ENCODE measurements around the gene RTF1.

The RTF1 gene

GRCh38 chr15:41396111-41396510 is 20.8 kb upstream of the RTF1 start:
- H3K36me3 ChIP-seq (ENCODE audit: control insufficient read depth, low read length) = peaks cover 22% of the 10 kb centered on the region
- no peaks in the 10 kb centered on the region for H3K27me3 ChIP-seq (ENCODE audit: control insufficient read depth, low read length)
- H3K4me1 ChIP-seq (ENCODE audit: control insufficient read depth, low read length) = peaks cover 14% of the 10 kb centered on the region
- H3K27ac ChIP-seq (ENCODE audit: low read depth, low read length) = peak overlapping the region; percentile 64
- H3F3A ChIP-seq (ENCODE audit: control insufficient read depth, insufficient read depth) = peaks cover 13% of the 10 kb centered on the region
- peaks cover 8% of the 10 kb centered on the region for H3K79me2 ChIP-seq (ENCODE audit: control insufficient read depth, low read length)
- H3K4me3 ChIP-seq (ENCODE audit: low read length) = peak overlapping the region; percentile 53
- H3K9me2 ChIP-seq (replicated peaks; ENCODE audit: control insufficient read depth, low read length) = no peaks in the 10 kb centered on the region
- H4K20me1 ChIP-seq (ENCODE audit: control insufficient read depth, insufficient read depth, low read depth, low read length) = no peaks in the 10 kb centered on the region
- H3K4me2 ChIP-seq (ENCODE audit: low read length) = peak overlapping the region; percentile 49
- no peaks in the 10 kb centered on the region for H3K9me3 ChIP-seq (ENCODE audit: control insufficient read depth, insufficient read depth, low read length)
- TF ChIP-seq EZH2phosphoT487 (IDR thresholded peaks at IDR 0.05; ENCODE audit: borderline replicate concordance, low read length) (no peak), CTCF (IDR thresholded peaks at IDR 0.05; ENCODE audit: low read depth, low read length, poor library complexity, severe bottlenecking) (no peak)

- no peaks in the 10 kb centered on the region for H3K9me2 ChIP-seq (replicated peaks; ENCODE audit: control insufficient read depth, low read length)
- no peaks in the 10 kb centered on the region for H3K9me3 ChIP-seq (ENCODE audit: control insufficient read depth, insufficient read depth, low read length)
- no peaks in the 10 kb centered on the region for H3K27me3 ChIP-seq (ENCODE audit: control insufficient read depth, low read length)
- H3F3A ChIP-seq (ENCODE audit: control insufficient read depth, insufficient read depth) = no peaks in the 10 kb centered on the region; the same call in 1 of the 2 replicates
- peak overlapping the region; percentile 82 for H3K4me3 ChIP-seq (ENCODE audit: low read length)
- peaks cover 20% of the 10 kb centered on the region for H3K4me1 ChIP-seq (ENCODE audit: control insufficient read depth, low read length)
- TF ChIP-seq CTCF (IDR thresholded peaks at IDR 0.05; ENCODE audit: low read depth, low read length, poor library complexity, severe bottlenecking) = no peak
- no peak for TF ChIP-seq EZH2phosphoT487 (IDR thresholded peaks at IDR 0.05; ENCODE audit: borderline replicate concordance, low read length)
- H4K20me1 ChIP-seq (ENCODE audit: control insufficient read depth, insufficient read depth, low read depth, low read length) = no peaks in the 10 kb centered on the region
- no peaks in the 10 kb centered on the region for H3K36me3 ChIP-seq (ENCODE audit: control insufficient read depth, low read length)
- peak overlapping the region; percentile 49 for H3K27ac ChIP-seq (ENCODE audit: low read depth, low read length)
- peak overlapping the region; percentile 85 for H3K4me2 ChIP-seq (ENCODE audit: low read length)
- H3K79me2 ChIP-seq (ENCODE audit: control insufficient read depth, low read length) = peaks cover 25% of the 10 kb centered on the region
Measured at GRCh38 chr15:41401904-41402267, 15.0 kb upstream of the RTF1 start.

- H3K27ac ChIP-seq (ENCODE audit: low read depth, low read length) = no peak overlapping the region
- H3K4me2 ChIP-seq (ENCODE audit: low read length) = no peak overlapping the region
Measured at GRCh38 chr15:41407341-41407740, 9.6 kb upstream of the RTF1 start.

More at GRCh38 chr15:41407341-41407740, 9.6 kb upstream of the RTF1 start:
- peaks cover 13% of the 10 kb centered on the region for H3K4me1 ChIP-seq (ENCODE audit: control insufficient read depth, low read length)
- no peaks in the 10 kb centered on the region for H4K20me1 ChIP-seq (ENCODE audit: control insufficient read depth, insufficient read depth, low read depth, low read length)
- H3K79me2 ChIP-seq (ENCODE audit: control insufficient read depth, low read length) = peaks cover 8% of the 10 kb centered on the region
- TF ChIP-seq EZH2phosphoT487 (IDR thresholded peaks at IDR 0.05; ENCODE audit: borderline replicate concordance, low read length) (no peak), CTCF (IDR thresholded peaks at IDR 0.05; ENCODE audit: low read depth, low read length, poor library complexity, severe bottlenecking) (no peak)
- H3K9me3 ChIP-seq (ENCODE audit: control insufficient read depth, insufficient read depth, low read length) = no peaks in the 10 kb centered on the region
- no peaks in the 10 kb centered on the region for H3K27me3 ChIP-seq (ENCODE audit: control insufficient read depth, low read length)
- H3F3A ChIP-seq (ENCODE audit: control insufficient read depth, insufficient read depth) = no peaks in the 10 kb centered on the region; the same call in 1 of the 2 replicates
- H3K9me2 ChIP-seq (replicated peaks; ENCODE audit: control insufficient read depth, low read length) = no peaks in the 10 kb centered on the region
- no peak overlapping the region for H3K4me3 ChIP-seq (ENCODE audit: low read length)
- H3K36me3 ChIP-seq (ENCODE audit: control insufficient read depth, low read length) = no peaks in the 10 kb centered on the region

All from DOHH2 (cell line).